GM19099 (cell line): ENCODE results near the gene SHPK.

Source experiments
- POLR2A ChIP-seq: IDR thresholded peaks from 3 replicates; pipeline ENCODE4 v1.6.1; 2011; ENCODE audit warnings: low read depth; ENCODE audit not compliant: insufficient read length; ENCODE audit errors: extremely low read depth

The SHPK gene

GRCh38 chr17:3621146-3621720 is 14.8 kb downstream of the SHPK start:
- TF ChIP-seq POLR2A = no peak

GRCh38 chr17:3615160-3615870 is 20.7 kb downstream of the SHPK start:
- no peak for TF ChIP-seq POLR2A

- no peak for TF ChIP-seq POLR2A
Observed at GRCh38 chr17:3613124-3613523, 22.9 kb downstream of the SHPK start.

- TF ChIP-seq POLR2A = no peak
Observed at GRCh38 chr17:3610523-3610922, 25.5 kb downstream of the SHPK start.

- no peak for TF ChIP-seq POLR2A
Observed at GRCh38 chr17:3609689-3610088, 26.4 kb downstream of the SHPK start.

- TF ChIP-seq POLR2A = no peak
Observed at GRCh38 chr17:3603870-3604259, 32.2 kb downstream of the SHPK start.

GRCh38 chr17:3603119-3603869 is 32.8 kb downstream of the SHPK start:
- no peak for TF ChIP-seq POLR2A

- TF ChIP-seq POLR2A = no peak
Observed at GRCh38 chr17:3602499-3602898, 33.6 kb downstream of the SHPK start.

- TF ChIP-seq POLR2A = no peak
Observed at GRCh38 chr17:3600529-3601205, 35.4 kb downstream of the SHPK start.

GRCh38 chr17:3598078-3598477 is 38.0 kb downstream of the SHPK start:
- no peak for TF ChIP-seq POLR2A

- TF ChIP-seq POLR2A = no peak
Observed at GRCh38 chr17:3596804-3597464, 39.1 kb downstream of the SHPK start.

- no peak for TF ChIP-seq POLR2A
Observed at GRCh38 chr17:3594976-3595375, 41.1 kb downstream of the SHPK start.

GRCh38 chr17:3594051-3594800 is 41.8 kb downstream of the SHPK start:
- TF ChIP-seq POLR2A = no peak

GRCh38 chr17:3593384-3593783 is 42.7 kb downstream of the SHPK start:
- TF ChIP-seq POLR2A = no peak

GRCh38 chr17:3592216-3592860 is 43.7 kb downstream of the SHPK start:
- no peak for TF ChIP-seq POLR2A

GRCh38 chr17:3590768-3591167 is 45.3 kb downstream of the SHPK start:
- no peak for TF ChIP-seq POLR2A
